HG03354 (cell line): Measurements from ENCODE around the gene KRTAP17-1.
"Not testable (repeated sequence)": the region's sequence is repeated elsewhere in the genome, so short reads cannot be mapped to it uniquely, and the experiment has no call there.

ENCODE experiments used
- ATAC-seq: cut with Tn5 transposase; IDR thresholded peaks from one replicate; pipeline ENCODE4 v1.9.1; 2021; ENCODE audit warnings: mild to moderate bottlenecking; ENCODE audit not compliant: unreplicated experiment, poor library complexity, severe bottlenecking

The KRTAP17-1 gene, protein sequence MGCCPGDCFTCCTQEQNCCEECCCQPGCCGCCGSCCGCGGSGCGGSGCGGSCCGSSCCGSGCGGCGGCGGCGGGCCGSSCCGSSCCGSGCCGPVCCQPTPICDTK

GRCh38 chr17:41315204-41315794, at the start of gene KRTAP17-1:
Gene KRTAP17-1, minus strand, starts transcription at chr17:41315710. Its CDS starts 60 bp downstream, at chr17:41315650.
- ATAC-seq = no peak

GRCh38 chr17:41363881-41364280, 48.4 kb upstream of the KRTAP17-1 start:
- no peak for ATAC-seq

- ATAC-seq = no peak
These were observed 44.9 kb upstream of the KRTAP17-1 start for GRCh38 chr17:41360296-41360995.

DNA sequence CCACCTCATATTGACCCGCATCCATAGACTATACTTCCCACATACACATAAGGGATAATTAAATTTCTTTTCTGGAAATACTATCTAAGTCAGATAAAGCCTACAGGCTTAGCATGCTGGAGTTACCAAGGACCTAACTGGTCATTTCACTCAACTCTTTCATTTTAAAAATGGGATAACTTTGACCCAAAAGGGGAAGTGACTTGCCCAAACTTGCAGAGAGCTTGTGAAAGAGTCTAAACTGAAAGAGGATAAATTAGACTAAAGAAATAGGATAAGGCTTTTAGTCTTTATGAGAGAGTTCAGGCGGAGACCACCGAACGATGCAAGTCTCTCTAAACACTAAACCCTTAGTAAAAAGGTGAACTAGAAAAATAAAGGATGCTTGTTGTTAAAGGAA, 39.0 kb upstream of the KRTAP17-1 start:
- ATAC-seq = no peak

DNA sequence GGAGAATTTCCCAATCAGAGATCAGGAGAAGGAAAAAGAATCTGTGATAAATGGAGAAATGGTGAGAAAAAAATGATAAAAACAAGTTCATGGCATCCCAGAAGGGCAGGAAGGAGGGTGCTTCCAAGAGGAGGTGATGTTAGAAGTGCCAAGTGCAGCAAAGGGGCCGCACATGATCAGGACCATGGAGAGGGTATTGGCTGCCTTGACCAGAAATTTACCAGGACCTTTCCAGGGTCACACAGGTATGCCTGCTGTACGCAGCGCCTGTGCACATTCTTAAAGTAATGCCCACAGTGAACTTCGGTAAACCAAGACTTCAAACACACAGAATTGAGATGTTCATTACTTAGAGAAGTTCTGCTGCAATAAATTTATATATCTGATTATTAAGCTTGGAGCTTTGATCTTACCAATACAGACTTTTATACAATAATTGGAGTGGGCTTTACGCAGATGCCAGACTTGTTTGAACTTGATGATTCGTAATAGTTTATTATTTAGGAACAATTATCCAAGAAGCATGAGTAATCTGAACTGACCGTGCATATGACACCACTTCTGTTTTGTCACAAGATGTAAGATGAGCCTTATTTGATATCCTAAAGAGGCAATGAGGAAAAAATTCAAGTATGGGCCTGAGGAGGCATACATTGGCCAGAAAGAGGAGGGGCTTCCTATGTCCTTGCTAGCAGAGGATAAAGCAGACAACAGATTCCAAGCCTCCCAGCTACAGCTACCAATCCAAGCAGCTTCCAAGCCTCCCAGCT, 37.3 kb upstream of the KRTAP17-1 start:
- no peak for ATAC-seq

DNA sequence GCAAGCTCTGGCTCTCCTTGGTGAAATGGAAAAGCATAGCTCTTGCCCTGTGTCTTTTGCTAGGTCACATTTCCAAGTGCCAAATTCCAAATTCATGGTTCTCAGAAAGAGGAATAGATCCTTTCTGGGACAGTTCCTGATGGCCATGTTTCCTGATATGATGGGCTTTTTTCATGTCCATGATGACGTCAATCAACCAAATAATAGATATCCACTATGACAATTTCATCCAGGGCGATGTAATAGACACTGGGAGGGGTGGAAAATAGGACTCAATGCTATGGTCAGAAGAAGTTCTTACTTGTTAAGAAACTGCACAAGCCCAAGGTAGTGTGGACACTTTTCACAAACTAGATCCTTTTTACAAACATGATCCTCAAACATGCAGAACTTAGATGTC, 35.7 kb upstream of the KRTAP17-1 start:
- no peak for ATAC-seq

DNA sequence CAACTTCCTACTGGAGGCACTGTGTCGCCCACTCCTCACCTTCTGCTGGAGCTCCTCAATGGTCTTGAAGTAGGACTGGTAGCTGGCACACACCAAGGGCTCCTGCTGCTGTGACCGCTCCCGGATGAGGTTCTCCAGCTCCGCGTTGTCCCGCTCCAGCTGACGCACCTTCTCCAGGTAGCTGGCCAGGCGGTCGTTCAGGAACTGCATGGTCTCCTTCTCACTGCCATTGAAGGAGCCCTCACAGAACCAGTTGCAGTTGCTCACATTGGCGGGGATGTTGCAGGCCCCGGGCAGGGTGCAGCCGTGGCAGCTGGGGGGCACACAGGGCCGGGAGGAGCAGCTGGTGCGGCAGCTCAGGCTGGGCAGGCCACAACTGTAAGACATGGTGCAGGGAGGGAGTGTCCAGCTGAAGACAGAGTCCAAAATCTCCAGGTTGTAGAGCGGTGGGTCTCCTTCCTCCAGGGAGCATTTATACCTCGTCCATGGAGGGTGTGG, 34.9 kb upstream of the KRTAP17-1 start, which contains the start of gene KRT33A:
Gene KRT33A, minus strand, starts transcription at position 448 of the 498 bp plus-strand sequence. Its CDS starts 61 bp downstream, at position 387.
- not testable (repeated sequence) for ATAC-seq

GRCh38 chr17:41347869-41348760, 32.6 kb upstream of the KRTAP17-1 start:
- ATAC-seq = no peak

DNA sequence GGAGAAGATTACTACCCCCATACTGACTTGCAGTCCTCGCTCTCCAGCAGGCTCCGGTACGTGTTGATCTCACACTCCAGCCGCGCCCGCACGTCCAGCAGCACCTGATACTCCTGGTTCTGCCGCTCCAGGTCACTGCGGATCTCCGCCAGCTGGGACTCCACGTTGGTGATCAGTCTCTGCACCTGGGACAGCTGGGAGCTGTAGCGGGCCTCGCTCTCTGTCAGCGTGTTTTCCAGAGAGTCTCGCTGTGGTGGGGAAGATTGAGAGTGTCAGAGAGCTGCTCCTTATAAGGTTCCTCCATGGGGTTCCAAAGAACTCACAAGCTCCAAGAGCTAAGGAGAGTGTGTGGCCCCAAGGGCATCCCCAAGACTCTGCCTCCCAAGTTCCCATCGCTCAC, 30.9 kb upstream of the KRTAP17-1 start:
- not testable (repeated sequence) for ATAC-seq

- no peak for ATAC-seq
These were observed 30.5 kb upstream of the KRTAP17-1 start for GRCh38 chr17:41345992-41346391.

DNA sequence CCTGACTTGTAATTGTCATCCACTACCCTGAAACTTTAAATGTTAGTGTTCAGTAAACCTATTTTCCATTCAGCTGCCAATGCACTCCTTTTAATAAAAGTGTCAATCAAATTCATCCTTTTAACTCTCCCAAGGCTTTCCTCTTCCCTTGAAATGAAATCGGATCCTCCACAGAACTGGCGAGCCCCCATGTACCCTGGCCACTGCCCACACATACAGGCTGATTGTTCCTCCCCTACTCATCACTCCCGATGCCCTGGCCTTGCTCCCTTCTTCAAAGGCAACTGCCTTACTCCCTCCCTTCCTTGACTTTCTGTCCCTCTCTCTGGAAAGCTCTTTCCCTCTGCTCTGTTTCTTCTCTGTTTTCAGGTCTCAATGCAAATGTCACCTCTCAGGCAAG, 27.5 kb upstream of the KRTAP17-1 start:
- ATAC-seq = no peak

GRCh38 chr17:41340934-41341861, 25.7 kb upstream of the KRTAP17-1 start:
- ATAC-seq = peak; percentile 44

DNA sequence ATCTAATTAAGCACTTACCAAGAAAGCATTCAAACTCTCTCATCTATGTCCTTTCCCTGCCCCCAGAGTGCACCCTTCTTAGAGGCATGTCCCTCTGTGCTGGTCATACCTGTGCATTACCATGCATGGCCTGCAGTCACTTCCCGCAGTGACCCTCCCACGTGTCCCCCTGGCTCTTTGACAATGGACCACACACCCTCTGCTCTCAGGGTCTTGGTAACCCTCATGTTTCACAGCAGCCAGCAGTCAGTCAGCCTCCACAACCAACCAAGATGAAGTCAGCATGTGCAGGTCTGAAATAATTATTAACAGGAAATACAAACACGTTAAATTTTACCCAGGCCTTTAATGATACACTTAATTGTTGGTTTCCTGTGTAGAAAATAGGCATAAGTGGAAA, 25.0 kb upstream of the KRTAP17-1 start:
- ATAC-seq = peak; percentile 45

GRCh38 chr17:41339571-41340172, 24.2 kb upstream of the KRTAP17-1 start:
- no peak for ATAC-seq

- ATAC-seq = peak; percentile 41
These were observed 23.5 kb upstream of the KRTAP17-1 start for GRCh38 chr17:41338961-41339485.

GRCh38 chr17:41335747-41336146, 20.2 kb upstream of the KRTAP17-1 start:
- ATAC-seq = no peak

DNA sequence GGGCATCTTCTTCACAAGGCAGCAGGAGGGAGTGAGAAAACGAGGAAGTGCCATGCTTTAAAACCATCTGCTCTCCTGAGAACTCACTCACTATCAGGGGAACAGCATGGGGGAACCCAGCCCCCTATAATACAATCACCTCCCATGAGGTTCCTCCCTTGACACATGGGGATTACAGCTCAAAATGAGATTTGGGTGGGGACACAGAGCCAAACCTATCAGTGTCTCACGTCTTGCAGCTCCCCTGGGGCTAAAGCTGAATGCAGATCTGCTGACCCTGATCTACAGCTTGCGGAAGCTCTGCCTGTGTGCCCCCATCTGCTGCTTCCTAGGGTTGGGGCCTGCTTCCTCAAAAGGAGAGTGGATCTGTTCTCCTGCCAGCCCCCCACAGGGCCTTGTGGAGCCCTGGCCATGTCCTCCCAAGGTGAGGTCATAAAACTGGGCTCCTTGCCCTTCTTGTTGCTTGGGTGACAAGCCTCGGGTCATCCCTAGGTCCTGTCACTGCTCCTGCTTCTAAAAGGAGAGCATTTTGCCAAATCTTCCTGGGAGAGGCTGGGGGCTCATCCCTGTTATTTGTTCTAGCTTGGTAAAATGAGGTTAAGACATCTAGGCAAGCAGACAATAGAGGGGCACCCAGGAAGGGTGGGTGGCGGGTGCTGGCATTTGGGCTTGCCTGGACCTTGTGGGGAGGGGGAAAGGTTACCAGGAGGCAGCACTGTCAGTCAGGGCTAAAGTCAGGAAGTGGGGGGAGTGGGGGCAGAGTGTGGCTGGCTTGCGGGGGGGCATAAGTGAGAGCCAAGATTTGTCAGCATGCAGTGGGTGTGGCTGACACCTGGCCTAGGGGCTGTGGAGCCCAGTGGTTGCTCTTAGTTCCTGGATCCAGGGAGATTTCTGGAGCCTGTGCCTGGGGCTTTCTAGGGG, 19.1 kb upstream of the KRTAP17-1 start:
- ATAC-seq = no peak
